Epithelial cell of proximal tubule (primary cell): ENCODE data around the gene DEXI. TPM values are rescaled to one million over a fixed set of nuclear protein-coding genes. Genes with fewer than 3 reads are reported as not detected.

Experiments used
- DNase-seq: peaks from one replicate; pipeline ENCODE4 v3.0.0-alpha.2; 2011; ENCODE audit warnings: low read depth
- H3K4me3 ChIP-seq: 2 replicates; pipeline ENCODE4 v1.5.1; 2011; ENCODE audit warnings: low read depth, mild to moderate bottlenecking, low read length
- CTCF ChIP-seq: conservative IDR thresholded peaks from 2 replicates; pipeline ENCODE4 v1.5.1; 2012; ENCODE audit warnings: low read depth, mild to moderate bottlenecking, low read length
- total RNA-seq: library from RNA; depleted of rRNA; stranded (reverse); fragments of >200 nt; gene quantifications from 2 replicates; pipeline ENCODE4 v1.2.3, GENCODE V29; 2015

Gene DEXI
- total RNA-seq, 1 donor from 2014 or later = 43.9 TPM

- no peak for TF ChIP-seq CTCF
- no peak overlapping the region for H3K4me3 ChIP-seq
- DNase-seq = no peak
Measured at GRCh38 chr16:10984509-10984908, 42.2 kb upstream of the DEXI start.

- H3K4me3 ChIP-seq = no peak overlapping the region
- DNase-seq = no peak
- peak; percentile 18 for TF ChIP-seq CTCF
Measured at GRCh38 chr16:10983159-10983558, 40.9 kb upstream of the DEXI start.

GRCh38 chr16:10982465-10983150 lies 40.3 kb upstream of the DEXI start:
- DNase-seq = no peak
- no peak overlapping the region for H3K4me3 ChIP-seq
- no peak for TF ChIP-seq CTCF

GRCh38 chr16:10981697-10982216 lies 39.5 kb upstream of the DEXI start:
- DNase-seq = no peak
- no peak overlapping the region for H3K4me3 ChIP-seq
- TF ChIP-seq CTCF = peak; percentile 46

- H3K4me3 ChIP-seq = no peak overlapping the region
- TF ChIP-seq CTCF = no peak
- no peak for DNase-seq
Measured at GRCh38 chr16:10980813-10981212, 38.5 kb upstream of the DEXI start.

- DNase-seq = no peak
- H3K4me3 ChIP-seq = no peak overlapping the region
- no peak for TF ChIP-seq CTCF
Measured at GRCh38 chr16:10979717-10980601, 37.7 kb upstream of the DEXI start.
